Endothelial cell of umbilical vein (primary cell): ENCODE results near the gene GIN1.

Experiments
- CTCF ChIP-seq, 2 donors: IDR thresholded peaks; 1 replicate in 1 of 2; 2 replicates in 1 of 2; pipeline ENCODE4 v1.5.1; 2011; ENCODE audit warnings: low read length in 2 of 2, mild to moderate bottlenecking in 2 of 2, moderate library complexity in 2 of 2, control low read depth in 1 of 2, inconsistent platforms in 1 of 2, low read depth in 1 of 2; ENCODE audit not compliant: insufficient read depth in 1 of 2; ENCODE audit errors: extremely low read depth in 1 of 2
- POLR2A ChIP-seq: IDR thresholded peaks from 2 replicates; pipeline ENCODE4 v1.6.1; 2012; ENCODE audit warnings: low read depth, mild to moderate bottlenecking, control low read depth, low read length

DNA sequence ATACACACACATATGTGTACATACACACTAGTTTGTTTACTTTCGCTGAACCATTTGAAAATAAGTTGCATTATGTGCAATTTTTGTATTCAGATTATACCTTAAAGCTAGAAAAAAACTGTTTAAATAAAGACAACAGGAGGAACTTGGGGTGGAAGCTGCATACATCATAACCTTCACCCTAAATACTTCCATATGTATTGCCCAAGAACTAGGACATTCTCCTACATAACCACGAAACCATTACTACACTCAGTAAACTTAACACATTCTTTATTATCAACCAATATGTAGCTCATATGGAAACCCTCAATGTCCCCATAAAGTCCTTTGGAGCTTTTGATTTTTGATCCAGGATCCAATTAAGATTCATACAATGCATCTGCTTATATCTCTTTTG is 83.3 kb downstream of the GIN1 start:
- TF ChIP-seq CTCF (IDR thresholded peaks at IDR 0.05; ENCODE audit: extremely low read depth in 1 of 2, insufficient read depth in 1 of 2, low read depth in 1 of 2, low read length in 2 of 2) (no peak), POLR2A (no peak)
